GM21737 (cell line): ENCODE measurements around the gene TRPV4.
"Not testable (repeated sequence)": the region's sequence is repeated elsewhere in the genome, so short reads cannot be mapped to it uniquely, and the experiment has no call there.

Source experiments
- ATAC-seq: cut with Tn5 transposase; IDR thresholded peaks from one replicate; pipeline ENCODE4 v1.9.1; 2021; ENCODE audit warnings: mild to moderate bottlenecking, moderate library complexity; ENCODE audit not compliant: unreplicated experiment

The TRPV4 gene

GRCh38 chr12:109861689-109862314 is 28.6 kb upstream of the TRPV4 start:
- ATAC-seq, result no peak

GRCh38 chr12:109860977-109861376 is 27.8 kb upstream of the TRPV4 start:
- ATAC-seq, result no peak

GRCh38 chr12:109858764-109859163 is 25.6 kb upstream of the TRPV4 start:
- no peak for ATAC-seq

- ATAC-seq, result no peak
These were observed 24.5 kb upstream of the TRPV4 start for GRCh38 chr12:109857715-109858114.

- no peak for ATAC-seq
These were observed 22.2 kb upstream of the TRPV4 start for GRCh38 chr12:109855377-109855776.

- not testable (repeated sequence) for ATAC-seq
These were observed 17.3 kb upstream of the TRPV4 start for GRCh38 chr12:109850518-109850917.

GRCh38 chr12:109847142-109847735 is 14.0 kb upstream of the TRPV4 start:
- ATAC-seq, result no peak

- no peak for ATAC-seq
These were observed 12.6 kb upstream of the TRPV4 start for GRCh38 chr12:109845824-109846205.

- ATAC-seq, result peak; percentile 80
These were observed 12.0 kb upstream of the TRPV4 start for GRCh38 chr12:109844983-109845823.

- ATAC-seq, result no peak
These were observed 10.9 kb upstream of the TRPV4 start for GRCh38 chr12:109844091-109844490.

GRCh38 chr12:109842021-109842420 is 8.8 kb upstream of the TRPV4 start:
- no peak for ATAC-seq

- no peak for ATAC-seq
These were observed 8.2 kb upstream of the TRPV4 start for GRCh38 chr12:109841356-109841755.

GRCh38 chr12:109840305-109841074 is 7.3 kb upstream of the TRPV4 start:
- ATAC-seq, result no peak

GRCh38 chr12:109839444-109839843 is 6.2 kb upstream of the TRPV4 start:
- ATAC-seq, result no peak

GRCh38 chr12:109836916-109837315 is 3.7 kb upstream of the TRPV4 start:
- no peak for ATAC-seq

GRCh38 chr12:109835827-109836226 is 2.6 kb upstream of the TRPV4 start:
- ATAC-seq, result no peak

GRCh38 chr12:109832541-109833306 is 474 bp downstream of the TRPV4 start:
- no peak for ATAC-seq

GRCh38 chr12:109831929-109832328 is 1.3 kb downstream of the TRPV4 start:
- ATAC-seq, result no peak

- no peak for ATAC-seq
These were observed 1.8 kb downstream of the TRPV4 start for GRCh38 chr12:109831365-109831764.

GRCh38 chr12:109830718-109831117 is 2.5 kb downstream of the TRPV4 start:
- no peak for ATAC-seq

GRCh38 chr12:109830267-109830666 is 2.9 kb downstream of the TRPV4 start:
- ATAC-seq, result no peak
